K562 (cell line): ENCODE data around the gene ULK1. TPM values are rescaled to one million over a fixed set of nuclear protein-coding genes. Genes with fewer than 3 reads are reported as not detected.
A peak's percentile ranks its signal among the peaks of the same experiment; 100 is the strongest.

Experiments
- ATAC-seq: fragments of 200-7000 bp; cut with Tn5 transposase; 3 replicates; pipeline ENCODE4 v1.9.1; 2020; ENCODE audit warnings: moderate library complexity
- BruUV-seq: library from RNA; stranded (reverse); fragments of 400-500 nt; replicated peaks from 2 replicates; lab custom pipeline; 2021; lab: Mats Ljungman, UMichigan
- CTCF ChIA-PET: fragments of 300-600 bp; formaldehyde crosslinking; extraction: SDS; loops from one replicate; lab custom pipeline; 2021; ENCODE audit warnings: low intra/inter-chr PET ratio; lab: Yijun Ruan, JAX
- POLR2A ChIA-PET: fragments of 300-600, 350-650 bp; sonication (Branson Sonifier 250); formaldehyde crosslinking; extraction: SDS; loops from one replicate; lab custom pipeline; 2021; ENCODE audit warnings: antibody characterized with exemption, inconsistent platforms; lab: Yijun Ruan, JAX
- DNase-seq, 4 experiments: peaks; one replicate each; pipeline versions ENCODE4 v3.0.0 to v3.0.0-alpha.2; 2011 to 2018; ENCODE audit warnings: low spot score in 3 of 4, mixed read lengths in 3 of 4; ENCODE audit errors: extremely low read depth in 1 of 4
- FAIRE-seq: peaks from 2 replicates; lab custom pipeline; 2011; peaks lifted over from hg19 to GRCh38; lab: Jason Lieb, UNC
- H2AFZ ChIP-seq: 2 replicates; pipeline ENCODE4 v1.6.0; 2011; ENCODE audit warnings: low read depth, low read length, control low read depth, inconsistent platforms
- H3K27ac ChIP-seq: fragments of 200-600 bp; 3 replicates; pipeline ENCODE4 v1.8.0; 2011; ENCODE audit warnings: low read depth, mild to moderate bottlenecking, control low read depth, inconsistent platforms, low read length, moderate library complexity, mixed read lengths; ENCODE audit errors: extremely low read depth
- H3K27me3 ChIP-seq, 2 experiments: fragments of 300-600 bp in 1 of 2; 2 replicates in 1 of 2; 3 replicates in 1 of 2; pipeline versions ENCODE4 v1.6.0 to v1.8.0; 2011; ENCODE audit warnings: inconsistent platforms in 2 of 2, low read length in 2 of 2, mild to moderate bottlenecking in 1 of 2, mixed read lengths in 1 of 2, moderate library complexity in 1 of 2; ENCODE audit not compliant: control insufficient read depth in 2 of 2, insufficient read depth in 2 of 2
- H3K36me3 ChIP-seq: fragments of 300-600 bp; 3 replicates; pipeline ENCODE4 v1.8.0; 2011; ENCODE audit warnings: mild to moderate bottlenecking, low read length, inconsistent platforms; ENCODE audit not compliant: control insufficient read depth, insufficient read depth
- H3K4me1 ChIP-seq, 2 experiments: fragments of 200-600 bp in 1 of 2; replicated peaks in 1 of 2; 2 replicates in 1 of 2; 3 replicates in 1 of 2; pipeline versions ENCODE4 v1.5.1 to v1.8.0; 2011; ENCODE audit warnings: inconsistent platforms in 2 of 2, low read length in 2 of 2, mild to moderate bottlenecking in 1 of 2, mixed read lengths in 1 of 2, moderate library complexity in 1 of 2; ENCODE audit not compliant: control insufficient read depth in 2 of 2, insufficient read depth in 2 of 2
- H3K4me2 ChIP-seq: 2 replicates; pipeline ENCODE4 v1.6.1; 2011; ENCODE audit warnings: low read length, control low read depth, inconsistent platforms, mixed read lengths; ENCODE audit not compliant: insufficient read depth
- H3K4me3 ChIP-seq: fragments of 200-600 bp; sonication (generic), shearing (Covaris generic); 2 replicates; pipeline ENCODE4 v1.5.1; 2016; ENCODE audit warnings: control low read depth, inconsistent platforms
- H3K79me2 ChIP-seq: fragments of 200-600 bp; 3 replicates; pipeline ENCODE4 v1.8.0; 2011; ENCODE audit warnings: low read length, inconsistent platforms; ENCODE audit not compliant: control insufficient read depth, insufficient read depth
- H3K9ac ChIP-seq, 2 experiments: 2 replicates each; pipeline versions ENCODE4 v1.6.0 to v1.6.1; 2011; ENCODE audit warnings: low read depth in 2 of 2, low read length in 2 of 2, control low read depth in 1 of 2, inconsistent platforms in 1 of 2, mild to moderate bottlenecking in 1 of 2, mixed read lengths in 1 of 2; ENCODE audit not compliant: insufficient read depth in 1 of 2
- H3K9me1 ChIP-seq: one replicate; pipeline ENCODE4 v1.6.0; 2011; ENCODE audit warnings: inconsistent platforms, mild to moderate bottlenecking, low read length, moderate library complexity; ENCODE audit not compliant: control insufficient read depth, insufficient read depth
- H3K9me3 ChIP-seq: replicated peaks from 2 replicates; pipeline ENCODE4 v1.5.1; 2011; ENCODE audit warnings: low read depth, low read length, inconsistent platforms; ENCODE audit not compliant: control insufficient read depth, insufficient read depth
- H4K20me1 ChIP-seq: replicated peaks from 2 replicates; pipeline ENCODE4 v1.6.1; 2011; ENCODE audit warnings: low read length, inconsistent platforms, mixed read lengths; ENCODE audit not compliant: control insufficient read depth, insufficient read depth
- PML ChIP-seq: IDR thresholded peaks from 2 replicates; pipeline ENCODE4 v1.6.1; 2012; ENCODE audit warnings: low read length, inconsistent platforms
- ZNF232 ChIP-seq: sonication (generic); formaldehyde crosslinking; IDR thresholded peaks from 2 replicates; pipeline ENCODE4 v1.8.0; 2022; ENCODE audit warnings: mild to moderate bottlenecking, missing genetic modification reagents
- WGBS: fragments of 100-300 bp; shearing (Covaris generic); methylation state at CpG from one replicate; pipeline ENCODE4 v1.1.6; 2016; ENCODE audit warnings: low coverage, mixed read lengths; ENCODE audit not compliant: insufficient coverage; ENCODE audit errors: missing lambda C conversion rate; 5-methylcytosine and 5-hydroxymethylcytosine counted together
- in situ Hi-C: fragments of 300-500 bp; cut with MboI; formaldehyde crosslinking; loops from 4 replicates; pipeline ENCODE4 v1.15.0; 2018; ENCODE audit warnings: inconsistent platforms, mixed read lengths
- intact Hi-C: fragments of 100-400 bp; cut with micrococcal nuclease; formaldehyde crosslinking; loops from 2 replicates; pipeline ENCODE4 v1.14.2; 2022
- polyA plus RNA-seq, 8 experiments: library from polyadenylated mRNA; depleted of rRNA in 4 of 8; stranded (reverse) in 5 of 8; unstranded in 3 of 8; fragments of >200 nt; fragmentation: Nextera tagmentation in 2 of 8; fragmentation: Illumina TruSeq in 1 of 8; extraction: Ambion mirVana in 2 of 8; extraction: Trizol in 1 of 8; gene quantifications; 2 replicates each; pipeline versions ENCODE4 v1.2.1 to v1.2.3, GENCODE V29; 2011 to 2014; ENCODE audit warnings: inconsistent platforms in 1 of 8, missing spikeins in 1 of 8
- total RNA-seq, 7 experiments: library from RNA; depleted of rRNA in 6 of 7; stranded (reverse); fragments of >200 nt in 6 of 7; fragmentation: Illumina TruSeq in 2 of 7; extraction: Trizol in 2 of 7; gene quantifications; 2 replicates each; pipeline versions ENCODE4 v1.2.1 to v1.2.3, GENCODE V29; 2011 to 2021; ENCODE audit warnings: low replicate concordance in 1 of 7
- TF ChIP-seq, protein P1 (sequence below): sonication (generic); formaldehyde crosslinking; IDR thresholded peaks from 2 replicates; pipeline ENCODE4 v1.5.0; 2020; ENCODE audit warnings: missing genetic modification reagents

ULK1 gene
- total and polyA plus RNA-seq, 9 of the 15 experiments (the other 6 are each of a cell fraction or from before 2014, with no cell fraction given) = 0.15 to 29.4 (median 2.5) TPM

- ChIA-PET CTCF (no interaction called here), POLR2A (interaction anchor here (0.6 kb wide), 1 partner anchor 11 kb away, joined by 3 read pairs; no protein-coding TSS in a partner anchor)
- TF ChIP-seq PML = no peak
- TF ChIP-seq ZNF232 (CRISPR knock-in tag) = no peak
- TF ChIP-seq, protein P1, sequence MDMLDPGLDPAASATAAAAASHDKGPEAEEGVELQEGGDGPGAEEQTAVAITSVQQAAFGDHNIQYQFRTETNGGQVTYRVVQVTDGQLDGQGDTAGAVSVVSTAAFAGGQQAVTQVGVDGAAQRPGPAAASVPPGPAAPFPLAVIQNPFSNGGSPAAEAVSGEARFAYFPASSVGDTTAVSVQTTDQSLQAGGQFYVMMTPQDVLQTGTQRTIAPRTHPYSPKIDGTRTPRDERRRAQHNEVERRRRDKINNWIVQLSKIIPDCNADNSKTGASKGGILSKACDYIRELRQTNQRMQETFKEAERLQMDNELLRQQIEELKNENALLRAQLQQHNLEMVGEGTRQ (CRISPR knock-in tag) = no peak
- intact Hi-C loops = no loop called here
- H3K36me3 ChIP-seq = no peaks in the 10 kb centered on the region
- FAIRE-seq (no peak), DNase-seq (peak in 1 of 4 experiments; percentile 4), ATAC-seq (no peak)
- in situ Hi-C loops = no loop called here
- no peaks in the 10 kb centered on the region for H3K9me3 ChIP-seq
- no peaks in the 10 kb centered on the region for H3K27me3 ChIP-seq
- H3K9me1 ChIP-seq = no peaks in the 10 kb centered on the region
- H3K9ac ChIP-seq = no peak overlapping the region; a peak in 1 of 4 replicates
- no peak overlapping the region for H3K4me3 ChIP-seq
- no TSS peak for BruUV-seq
- no peak overlapping the region for H3K4me2 ChIP-seq
- peaks cover 0 to 15% of the 10 kb centered on the region in 2 experiments; a peak in 2 of 5 replicates for H3K4me1 ChIP-seq
- H3K27ac ChIP-seq = no peak overlapping the region
- no peak overlapping the region for H2AFZ ChIP-seq
- WGBS = 20% methylated on average over 4 of the region's 6 CpGs
- no peaks in the 10 kb centered on the region for H3K79me2 ChIP-seq
- H4K20me1 ChIP-seq = no peaks in the 10 kb centered on the region
Observed at GRCh38 chr12:131871677-131872076, 22.7 kb upstream of the ULK1 start.
